Measurements from ENCODE around the gene ABCB8.
A peak's percentile ranks its signal among the peaks of the same experiment; 100 is the strongest.

Gene ABCB8

DNA sequence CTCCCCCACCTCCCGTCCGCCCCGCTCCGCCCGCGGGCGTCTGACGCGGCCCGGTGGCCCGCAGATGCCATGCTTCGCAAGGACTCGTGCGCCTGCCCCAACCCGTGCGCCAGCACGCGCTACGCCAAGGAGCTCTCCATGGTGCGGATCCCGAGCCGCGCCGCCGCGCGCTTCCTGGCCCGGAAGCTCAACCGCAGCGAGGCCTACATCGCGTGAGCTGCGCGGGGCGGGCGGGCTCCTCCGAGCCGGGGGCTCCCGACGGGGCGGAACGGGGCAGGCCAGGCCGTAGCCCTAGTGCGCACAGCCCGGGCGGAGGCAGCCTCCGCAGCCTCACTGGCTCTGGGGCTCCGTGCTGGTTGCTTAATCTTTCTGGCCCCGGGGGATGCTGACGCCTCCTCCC lies 22.9 kb downstream of the ABCB8 start:
- no peak for TF ChIP-seq CTCF (IDR thresholded peaks at IDR 0.05; ENCODE audit: low read depth, low read length, missing control alignments)
- no peak for DNase-seq (ENCODE audit: low read depth)
- no peak overlapping the region for H3K4me3 ChIP-seq (ENCODE audit: low read depth, low read length)

- TF ChIP-seq CTCF (IDR thresholded peaks at IDR 0.05; ENCODE audit: low read depth, low read length, missing control alignments), result no peak
- DNase-seq (ENCODE audit: low read depth), result no peak
- no peak overlapping the region for H3K4me3 ChIP-seq (ENCODE audit: low read depth, low read length)
Observed at GRCh38 chr7:151053096-151053495, 24.8 kb downstream of the ABCB8 start.

DNA sequence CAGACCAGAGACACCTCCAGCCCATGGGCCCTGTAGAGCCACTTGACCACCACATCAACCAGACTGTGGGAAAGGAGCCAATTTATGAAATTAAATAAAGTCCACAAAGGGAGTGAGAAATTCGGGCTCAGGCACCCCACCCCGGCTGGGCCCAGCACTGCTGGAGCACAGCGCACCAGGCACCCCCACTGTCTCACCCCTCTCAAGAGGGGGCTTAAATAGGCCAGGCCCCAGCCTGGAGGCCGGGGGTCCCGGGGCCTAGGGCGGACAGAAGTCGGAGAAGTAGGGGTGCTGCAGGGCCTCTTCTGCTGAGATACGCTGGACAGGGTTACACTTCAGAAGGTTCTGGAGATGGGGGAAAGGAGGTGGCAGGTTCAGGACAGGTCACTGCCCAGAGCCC lies 25.5 kb downstream of the ABCB8 start:
- no peak for DNase-seq (ENCODE audit: low read depth)
- TF ChIP-seq CTCF (IDR thresholded peaks at IDR 0.05; ENCODE audit: low read depth, low read length, missing control alignments), result no peak
- H3K4me3 ChIP-seq (ENCODE audit: low read depth, low read length), result no peak overlapping the region

- DNase-seq (ENCODE audit: low read depth), result no peak
- H3K4me3 ChIP-seq (ENCODE audit: low read depth, low read length), result no peak overlapping the region
- TF ChIP-seq CTCF (IDR thresholded peaks at IDR 0.05; ENCODE audit: low read depth, low read length, missing control alignments), result no peak
Observed at GRCh38 chr7:151056283-151056665, 28.0 kb downstream of the ABCB8 start.

GRCh38 chr7:151056666-151057505 lies 28.6 kb downstream of the ABCB8 start:
- DNase-seq (ENCODE audit: low read depth), result no peak
- TF ChIP-seq CTCF (IDR thresholded peaks at IDR 0.05; ENCODE audit: low read depth, low read length, missing control alignments), result no peak
- H3K4me3 ChIP-seq (ENCODE audit: low read depth, low read length), result peak overlapping the region; percentile 64

DNA sequence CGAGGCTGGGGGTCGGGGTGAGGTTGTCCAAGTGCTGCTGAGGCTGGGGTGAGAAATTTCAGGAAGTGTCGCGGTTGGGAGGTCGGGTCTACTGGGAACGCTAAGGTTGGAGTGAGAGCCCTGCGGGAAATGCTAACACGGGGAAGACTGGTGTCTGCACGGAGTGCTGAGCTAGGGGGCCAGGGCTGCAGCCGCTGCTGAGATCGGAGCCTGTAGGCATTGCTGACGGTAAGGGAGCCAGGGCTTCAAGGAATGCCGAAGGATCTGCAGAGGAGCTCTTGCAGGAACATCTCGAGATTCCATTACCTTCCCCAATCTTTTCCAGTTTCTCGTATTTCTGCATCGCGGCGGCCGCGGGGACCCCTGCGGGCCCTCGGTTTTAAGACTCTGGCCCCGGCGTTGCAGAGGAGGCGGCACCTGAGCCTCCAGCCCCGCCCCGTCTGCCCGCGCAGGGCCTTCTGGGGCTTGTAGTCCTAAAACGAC lies 29.3 kb downstream of the ABCB8 start, which contains the start of gene CDK5:
Gene CDK5 (minus strand): TSS at position 392 of the 483 bp plus-strand sequence. CDS start 49 bp downstream, at position 343.
- no peak for TF ChIP-seq CTCF (IDR thresholded peaks at IDR 0.05; ENCODE audit: low read depth, low read length, missing control alignments)
- DNase-seq (ENCODE audit: low read depth), result no peak
- H3K4me3 ChIP-seq (ENCODE audit: low read depth, low read length), result peak within 1 kb of the TSS; percentile 64

Data from GM12864 (cell line).